Neuron (in vitro differentiated cells): ENCODE measurements around the gene BTC.

Source experiments
- H2AFZ ChIP-seq: one replicate; pipeline ENCODE4 v1.6.1; 2013; ENCODE audit warnings: low read depth, mild to moderate bottlenecking, inconsistent platforms, low read length, moderate library complexity
- H3K27me3 ChIP-seq: one replicate; pipeline ENCODE4 v1.6.1; 2013; ENCODE audit warnings: low read length; ENCODE audit not compliant: insufficient read depth
- H3K36me3 ChIP-seq: one replicate; pipeline ENCODE4 v1.6.1; 2013; ENCODE audit warnings: low read length; ENCODE audit not compliant: insufficient read depth
- H3K4me1 ChIP-seq: one replicate; pipeline ENCODE4 v1.6.1; 2013; ENCODE audit warnings: low read length; ENCODE audit not compliant: insufficient read depth
- H3K4me3 ChIP-seq: 2 replicates; pipeline ENCODE4 v1.5.1; 2013; ENCODE audit warnings: mild to moderate bottlenecking, low read length, moderate library complexity
- H3K9me3 ChIP-seq: one replicate; pipeline ENCODE4 v1.6.1; 2013; ENCODE audit warnings: low read length

BTC gene

GRCh38 chr4:74790652-74791051 is 3.7 kb downstream of the BTC start:
- H3K27me3 ChIP-seq, result peaks cover 8% of the 10 kb centered on the region
- H3K9me3 ChIP-seq, result no peaks in the 10 kb centered on the region
- H2AFZ ChIP-seq, result no peak overlapping the region
- H3K4me1 ChIP-seq, result no peaks in the 10 kb centered on the region
- H3K4me3 ChIP-seq, result no peak overlapping the region
- no peaks in the 10 kb centered on the region for H3K36me3 ChIP-seq

DNA sequence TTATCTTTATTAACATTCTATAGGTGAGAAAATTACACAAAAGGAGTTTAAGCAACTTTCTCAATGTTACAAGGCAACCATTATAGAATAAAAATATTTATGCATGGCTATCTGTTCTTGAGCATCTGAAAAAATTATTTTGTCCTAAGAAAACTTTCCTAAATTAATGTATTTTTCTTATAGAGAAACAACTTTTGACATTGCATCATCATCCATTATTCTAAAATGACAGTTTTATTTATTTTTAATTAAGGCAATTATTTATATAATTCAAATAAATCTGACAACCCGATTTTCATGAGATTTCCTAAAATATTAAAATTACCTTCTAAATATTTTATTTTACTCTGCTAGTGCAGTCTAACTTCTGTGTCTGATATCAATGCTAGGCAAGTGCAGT is 4.8 kb downstream of the BTC start:
- H2AFZ ChIP-seq, result no peak overlapping the region
- H3K4me1 ChIP-seq, result no peaks in the 10 kb centered on the region

GRCh38 chr4:74777531-74777930 is 16.8 kb downstream of the BTC start:
- Histone ChIP-seq H3K4me1 (peaks cover 9% of the 10 kb centered on the region), H3K4me3 (no peak overlapping the region), H3K36me3 (no peaks in the 10 kb centered on the region), H3K9me3 (no peaks in the 10 kb centered on the region), H3K27me3 (no peaks in the 10 kb centered on the region), H2AFZ (no peak overlapping the region)

More for the DNA sequence above, 4.8 kb downstream of the BTC start:
- H3K4me3 ChIP-seq, result no peak overlapping the region
- no peaks in the 10 kb centered on the region for H3K36me3 ChIP-seq
- H3K27me3 ChIP-seq, result peaks cover 4% of the 10 kb centered on the region
- no peaks in the 10 kb centered on the region for H3K9me3 ChIP-seq

- no peak overlapping the region for H3K4me3 ChIP-seq
- H3K36me3 ChIP-seq, result no peaks in the 10 kb centered on the region
- H3K4me1 ChIP-seq, result no peaks in the 10 kb centered on the region
- no peaks in the 10 kb centered on the region for H3K27me3 ChIP-seq
- no peaks in the 10 kb centered on the region for H3K9me3 ChIP-seq
- no peak overlapping the region for H2AFZ ChIP-seq
Measured at GRCh38 chr4:74772783-74773182, 21.5 kb downstream of the BTC start.

DNA sequence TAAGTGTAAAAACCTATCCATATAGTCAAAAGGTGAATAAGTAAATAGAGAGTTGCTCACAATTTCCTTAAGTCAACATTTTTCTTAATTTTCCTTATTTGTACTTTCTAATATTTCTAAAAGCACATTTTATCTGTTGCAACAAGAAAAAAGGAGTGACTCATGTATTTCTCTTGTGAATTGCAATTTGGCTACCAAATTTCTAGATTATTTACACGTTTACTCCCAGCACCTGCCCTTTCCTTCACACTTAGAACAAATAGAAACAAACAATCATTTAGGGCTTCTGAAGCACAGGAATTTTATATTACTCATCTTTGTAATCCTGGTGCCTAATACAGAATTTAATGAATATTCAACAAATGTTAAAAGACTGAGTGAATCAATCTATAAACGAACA is 22.2 kb downstream of the BTC start:
- Histone ChIP-seq H2AFZ (no peak overlapping the region), H3K27me3 (no peaks in the 10 kb centered on the region), H3K9me3 (no peaks in the 10 kb centered on the region), H3K36me3 (no peaks in the 10 kb centered on the region), H3K4me3 (no peak overlapping the region), H3K4me1 (no peaks in the 10 kb centered on the region)

DNA sequence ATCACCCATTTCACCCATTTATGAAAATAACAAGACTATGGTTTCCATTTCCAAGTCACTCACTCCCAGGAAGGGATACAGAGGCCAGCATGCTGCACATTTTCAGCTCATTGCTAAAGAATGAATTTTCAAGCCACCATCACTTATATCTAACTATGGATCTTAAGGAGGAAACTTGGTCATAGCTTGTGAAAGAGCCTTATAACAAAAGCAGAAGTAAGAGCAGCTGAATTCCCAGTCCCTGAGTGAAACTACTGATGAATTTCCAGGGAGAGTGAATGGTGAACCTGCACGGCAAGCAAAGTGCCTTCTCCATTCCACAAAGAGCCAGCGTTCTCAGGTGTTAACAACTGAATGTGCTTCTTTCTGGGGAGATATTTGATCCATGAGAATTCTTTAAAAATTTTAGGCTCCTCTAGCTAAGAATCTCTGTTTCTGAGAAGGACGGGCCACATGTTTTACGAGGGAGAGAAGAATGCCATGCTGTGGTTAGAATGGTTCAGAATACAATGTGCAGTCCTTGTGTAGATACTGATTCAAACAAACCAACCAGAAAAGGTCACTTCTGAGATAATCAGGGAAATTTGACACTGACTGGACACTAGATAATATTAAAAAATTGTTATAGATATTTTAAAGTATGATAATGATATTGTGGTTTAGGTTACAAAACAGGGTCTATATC is 24.0 kb downstream of the BTC start:
- no peaks in the 10 kb centered on the region for H3K27me3 ChIP-seq
- H3K4me3 ChIP-seq, result no peak overlapping the region
- H3K4me1 ChIP-seq, result no peaks in the 10 kb centered on the region
- H3K36me3 ChIP-seq, result no peaks in the 10 kb centered on the region
- no peak overlapping the region for H2AFZ ChIP-seq
- H3K9me3 ChIP-seq, result no peaks in the 10 kb centered on the region

DNA sequence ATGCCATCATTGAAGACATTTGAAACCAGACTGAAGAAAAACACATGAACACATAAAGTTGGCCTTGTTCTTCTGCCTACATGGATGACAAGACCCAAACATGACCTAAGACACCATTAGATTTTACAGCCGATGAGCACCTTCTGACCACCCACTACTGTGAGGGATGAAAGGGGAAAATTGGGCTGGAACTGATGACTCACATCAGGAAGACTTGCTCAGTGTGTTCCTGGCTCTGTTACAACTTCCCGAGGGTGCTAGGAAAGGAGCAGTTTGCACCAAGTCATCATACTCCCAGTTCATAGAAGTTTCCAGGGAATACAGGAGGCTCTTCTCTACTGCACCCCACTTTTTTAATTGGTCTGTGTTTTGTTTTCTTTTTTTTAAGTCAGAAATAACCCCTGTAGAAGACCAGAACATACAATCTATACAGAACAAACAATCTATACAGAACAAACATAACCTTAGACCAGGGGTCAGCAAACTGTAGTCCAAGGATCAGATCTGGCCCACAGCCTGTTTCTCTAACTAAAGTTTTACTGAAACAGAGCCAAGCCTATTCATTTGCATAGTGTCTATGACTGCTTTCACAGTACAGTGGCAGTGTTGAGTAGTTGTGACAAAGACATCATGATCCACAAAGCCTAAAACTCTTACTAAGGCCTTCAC is 25.3 kb downstream of the BTC start:
- Histone ChIP-seq H3K36me3 (no peaks in the 10 kb centered on the region), H3K9me3 (no peaks in the 10 kb centered on the region), H2AFZ (no peak overlapping the region), H3K4me1 (no peaks in the 10 kb centered on the region), H3K27me3 (no peaks in the 10 kb centered on the region), H3K4me3 (no peak overlapping the region)

DNA sequence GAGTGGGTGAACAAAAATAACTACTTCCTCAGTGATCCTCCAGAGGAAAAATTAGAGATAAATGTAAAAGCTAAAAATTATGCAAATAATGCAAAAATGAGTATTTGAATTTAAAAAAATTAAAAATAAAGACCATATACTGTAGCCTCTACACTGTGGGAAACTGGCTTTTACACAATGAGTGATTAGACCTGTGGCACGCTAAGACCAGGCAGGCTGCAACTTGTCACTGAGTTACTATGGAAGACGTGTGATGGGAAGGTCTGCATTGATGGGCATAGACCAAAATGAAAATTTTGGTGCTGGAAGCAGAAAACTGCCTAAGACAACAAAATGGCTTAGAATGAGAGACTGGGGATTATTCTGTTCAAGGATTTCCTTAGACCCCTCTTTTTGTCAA is 30.2 kb downstream of the BTC start:
- H3K36me3 ChIP-seq, result no peaks in the 10 kb centered on the region
- no peaks in the 10 kb centered on the region for H3K9me3 ChIP-seq
- no peaks in the 10 kb centered on the region for H3K27me3 ChIP-seq
- no peaks in the 10 kb centered on the region for H3K4me1 ChIP-seq
- no peak overlapping the region for H2AFZ ChIP-seq
- no peak overlapping the region for H3K4me3 ChIP-seq

DNA sequence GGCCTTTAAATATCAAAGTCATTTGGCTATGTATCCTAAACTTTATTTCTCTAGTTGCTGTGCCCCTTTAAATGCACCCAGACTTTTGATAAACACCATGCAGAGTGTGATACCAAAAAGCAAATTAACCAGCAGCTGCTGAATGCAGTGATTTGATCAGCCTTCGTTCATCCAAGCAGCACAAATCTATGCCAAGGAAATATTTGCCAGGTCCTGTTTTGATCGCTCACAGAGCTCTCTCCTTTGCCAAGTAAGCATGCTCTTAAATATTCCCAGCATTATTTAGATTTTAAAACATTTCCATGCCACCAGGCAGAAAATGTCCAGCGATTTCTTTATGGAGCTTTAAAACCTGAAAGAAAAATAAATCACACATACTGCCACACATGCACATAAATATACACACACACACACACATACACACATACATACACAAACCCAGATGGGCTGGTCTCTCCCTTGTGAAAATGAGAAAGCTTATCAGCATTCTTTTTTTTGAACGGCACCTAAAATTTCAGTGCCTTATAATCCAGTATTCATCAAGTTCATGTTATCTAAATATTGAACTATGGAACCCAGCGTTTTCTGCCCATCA is 35.7 kb downstream of the BTC start:
- no peaks in the 10 kb centered on the region for H3K36me3 ChIP-seq
- no peaks in the 10 kb centered on the region for H3K27me3 ChIP-seq
- H3K4me3 ChIP-seq, result no peak overlapping the region
- H3K9me3 ChIP-seq, result no peaks in the 10 kb centered on the region
- no peaks in the 10 kb centered on the region for H3K4me1 ChIP-seq
- no peak overlapping the region for H2AFZ ChIP-seq

- Histone ChIP-seq H2AFZ (no peak overlapping the region), H3K4me1 (no peaks in the 10 kb centered on the region), H3K27me3 (no peaks in the 10 kb centered on the region), H3K36me3 (no peaks in the 10 kb centered on the region), H3K9me3 (no peaks in the 10 kb centered on the region), H3K4me3 (no peak overlapping the region)
Measured at GRCh38 chr4:74757136-74757535, 37.2 kb downstream of the BTC start.

DNA sequence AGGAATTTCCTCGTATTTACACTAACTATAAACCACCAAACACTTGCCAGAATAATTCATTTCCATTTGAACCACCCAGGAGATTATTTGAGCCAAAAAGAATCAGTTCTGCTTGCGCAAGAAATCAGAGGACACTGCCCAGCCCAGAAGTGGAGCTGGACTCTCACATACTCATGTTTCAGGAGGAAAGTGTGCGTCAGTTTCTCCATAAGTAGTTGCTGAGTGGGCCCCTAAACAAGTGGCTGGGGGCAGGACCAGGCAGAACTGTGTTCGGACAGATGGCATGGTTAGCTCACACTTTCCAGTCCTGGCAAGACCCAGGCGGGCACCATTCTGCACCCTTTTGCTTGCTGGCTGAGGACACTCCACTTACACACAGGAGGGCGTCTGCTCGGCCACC is 38.8 kb downstream of the BTC start:
- H3K36me3 ChIP-seq, result no peaks in the 10 kb centered on the region
- H3K9me3 ChIP-seq, result no peaks in the 10 kb centered on the region
- H3K4me1 ChIP-seq, result no peaks in the 10 kb centered on the region
- no peak overlapping the region for H2AFZ ChIP-seq
- no peaks in the 10 kb centered on the region for H3K27me3 ChIP-seq
- no peak overlapping the region for H3K4me3 ChIP-seq

DNA sequence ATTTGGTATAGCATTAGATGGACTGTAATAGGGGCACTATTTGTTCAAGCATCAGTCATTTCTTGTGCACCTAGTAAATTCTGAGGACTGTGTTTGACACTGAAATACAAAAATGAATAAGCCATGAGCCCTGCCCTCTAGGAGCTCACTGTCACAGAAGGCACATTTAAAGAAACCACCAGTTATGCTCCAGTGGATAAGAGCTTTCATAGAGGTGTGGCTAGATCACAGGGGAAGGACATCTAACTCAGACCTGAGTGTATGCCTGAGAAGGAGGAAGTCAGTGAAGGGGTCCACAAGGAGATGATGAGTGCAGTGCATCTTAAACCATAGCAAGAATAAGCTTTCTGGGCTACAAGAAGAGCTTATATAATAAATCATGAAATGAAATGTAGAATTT is 40.1 kb downstream of the BTC start:
- no peaks in the 10 kb centered on the region for H3K4me1 ChIP-seq

DNA sequence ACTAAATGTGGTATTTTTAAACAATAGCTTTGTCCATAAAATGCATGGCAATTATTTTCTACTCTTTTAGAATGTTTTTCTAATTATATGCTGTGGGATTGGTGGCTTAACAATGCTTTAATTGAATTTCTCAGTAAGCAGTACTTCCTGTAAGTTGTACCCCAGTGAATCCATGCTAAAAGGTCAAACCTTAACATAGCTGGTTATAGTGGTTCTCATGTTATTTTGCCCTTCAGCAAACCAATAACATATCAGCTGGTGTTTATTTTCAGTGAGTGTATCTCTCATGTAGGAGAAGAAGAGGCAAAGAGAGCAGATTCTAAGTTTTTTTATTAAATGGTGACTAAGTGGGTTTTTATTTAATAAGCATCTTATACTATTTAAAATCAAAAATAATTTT is 41.5 kb downstream of the BTC start:
- Histone ChIP-seq H3K4me1 (no peaks in the 10 kb centered on the region), H3K36me3 (no peaks in the 10 kb centered on the region), H2AFZ (no peak overlapping the region), H3K4me3 (no peak overlapping the region), H3K27me3 (no peaks in the 10 kb centered on the region), H3K9me3 (no peaks in the 10 kb centered on the region)

More for the DNA sequence above, 40.1 kb downstream of the BTC start:
- Histone ChIP-seq H3K4me3 (no peak overlapping the region), H3K27me3 (no peaks in the 10 kb centered on the region), H3K9me3 (no peaks in the 10 kb centered on the region), H2AFZ (no peak overlapping the region), H3K36me3 (no peaks in the 10 kb centered on the region)
